H9 (cell line): Measurements from ENCODE around the gene GRHPR. TPM values are rescaled to one million over a fixed set of nuclear protein-coding genes. Genes with fewer than 3 reads are reported as not detected.

ENCODE experiments used
- DNase-seq: peaks from one replicate; pipeline ENCODE4 v3.0.0-alpha.2; 2017
- H2AFZ ChIP-seq: one replicate; pipeline ENCODE4 v1.6.1; 2013; ENCODE audit warnings: mild to moderate bottlenecking, low read length, control low read depth, moderate library complexity
- H2AK5ac ChIP-seq: 2 replicates; pipeline ENCODE4 v1.6.1; 2013; ENCODE audit warnings: low read length, control low read depth, mixed read lengths; ENCODE audit not compliant: insufficient read length
- H2BK120ac ChIP-seq: one replicate; pipeline ENCODE4 v1.6.1; 2013; ENCODE audit warnings: low read depth, mild to moderate bottlenecking, low read length, control low read depth, inconsistent platforms; ENCODE audit not compliant: poor library complexity, severe bottlenecking
- H2BK12ac ChIP-seq: 2 replicates; pipeline ENCODE4 v1.6.1; 2013; ENCODE audit warnings: low read length, control low read depth, mixed read lengths, low read depth; ENCODE audit not compliant: insufficient read length
- H2BK15ac ChIP-seq: 2 replicates; pipeline ENCODE4 v1.6.1; 2013; ENCODE audit warnings: low read depth, low read length, control low read depth
- H2BK20ac ChIP-seq: one replicate; pipeline ENCODE4 v1.6.1; 2013; ENCODE audit warnings: low read depth, mild to moderate bottlenecking, low read length, control low read depth, inconsistent platforms; ENCODE audit not compliant: poor library complexity, severe bottlenecking
- H2BK5ac ChIP-seq: 2 replicates; pipeline ENCODE4 v1.6.1; 2013; ENCODE audit warnings: low read length, control low read depth, mixed read lengths; ENCODE audit not compliant: insufficient read length
- H3K14ac ChIP-seq: 2 replicates; pipeline ENCODE4 v1.6.1; 2013; ENCODE audit warnings: low read length, control low read depth; ENCODE audit not compliant: insufficient read depth
- H3K18ac ChIP-seq: 2 replicates; pipeline ENCODE4 v1.6.1; 2013; ENCODE audit warnings: low read depth, mild to moderate bottlenecking, mixed read lengths, low read length, control low read depth; ENCODE audit not compliant: insufficient read length
- H3K23ac ChIP-seq: 2 replicates; pipeline ENCODE4 v1.6.1; 2013; ENCODE audit warnings: low read length, control low read depth, mixed read lengths, low read depth; ENCODE audit not compliant: insufficient read length
- H3K23me2 ChIP-seq: 2 replicates; pipeline ENCODE4 v1.6.1; 2013; ENCODE audit warnings: low read depth, mild to moderate bottlenecking, mixed read lengths, low read length, control low read depth; ENCODE audit not compliant: insufficient read length, poor library complexity, severe bottlenecking
- H3K27ac ChIP-seq: 2 replicates; pipeline ENCODE4 v1.5.1; 2013; ENCODE audit warnings: low read length, control low read depth, mixed read lengths, low read depth; ENCODE audit not compliant: insufficient read length
- H3K27me3 ChIP-seq: 2 replicates; pipeline ENCODE4 v1.6.1; 2013; ENCODE audit warnings: low read length, control low read depth, inconsistent platforms; ENCODE audit not compliant: insufficient read depth
- H3K4ac ChIP-seq: 2 replicates; pipeline ENCODE4 v1.6.1; 2013; ENCODE audit warnings: low read depth, mild to moderate bottlenecking, control low read depth, inconsistent platforms, low read length, moderate library complexity
- H3K4me1 ChIP-seq: 2 replicates; pipeline ENCODE4 v1.6.1; 2013; ENCODE audit warnings: low read length, control low read depth, inconsistent platforms; ENCODE audit not compliant: insufficient read depth
- H3K4me2 ChIP-seq: 2 replicates; pipeline ENCODE4 v1.6.1; 2013; ENCODE audit warnings: low read length, control low read depth, mixed read lengths; ENCODE audit not compliant: insufficient read length, insufficient read depth
- H3K56ac ChIP-seq: 2 replicates; pipeline ENCODE4 v1.6.1; 2013; ENCODE audit warnings: low read depth, mild to moderate bottlenecking, mixed read lengths, low read length, control low read depth; ENCODE audit not compliant: insufficient read length
- H3K79me1 ChIP-seq: 2 replicates; pipeline ENCODE4 v1.6.1; 2013; ENCODE audit warnings: low read depth, mild to moderate bottlenecking, moderate library complexity, low read length, control low read depth, inconsistent platforms; ENCODE audit not compliant: insufficient read depth, poor library complexity, severe bottlenecking
- H3K79me2 ChIP-seq: 2 replicates; pipeline ENCODE4 v1.6.1; 2013; ENCODE audit warnings: low read length, control low read depth, inconsistent platforms; ENCODE audit not compliant: insufficient read depth
- H3K9ac ChIP-seq: 2 replicates; pipeline ENCODE4 v1.6.1; 2013; ENCODE audit warnings: low read length, control low read depth, mixed read lengths; ENCODE audit not compliant: insufficient read length; ENCODE audit errors: extremely low read depth
- H3K9me3 ChIP-seq: one replicate; pipeline ENCODE4 v1.6.1; 2013; ENCODE audit warnings: low read depth, low read length, inconsistent platforms; ENCODE audit not compliant: control insufficient read depth
- H3T11ph ChIP-seq: one replicate; pipeline ENCODE4 v1.6.1; 2013; ENCODE audit warnings: mild to moderate bottlenecking, low read length, control low read depth, inconsistent platforms
- H4K20me1 ChIP-seq: one replicate; pipeline ENCODE4 v1.6.1; 2013; ENCODE audit not compliant: control insufficient read depth, insufficient read length, insufficient read depth
- H4K5ac ChIP-seq: 2 replicates; pipeline ENCODE4 v1.6.1; 2013; ENCODE audit warnings: low read depth, mild to moderate bottlenecking, mixed read lengths, low read length, control low read depth; ENCODE audit not compliant: insufficient read length
- H4K8ac ChIP-seq: replicated peaks from 2 replicates; pipeline ENCODE4 v1.6.1; 2013; ENCODE audit warnings: low read length, control low read depth, mixed read lengths, low read depth; ENCODE audit not compliant: insufficient read length
- H4K91ac ChIP-seq: 2 replicates; pipeline ENCODE4 v1.6.1; 2013; ENCODE audit warnings: low read depth, mild to moderate bottlenecking, moderate library complexity, mixed read lengths, low read length, control low read depth; ENCODE audit not compliant: insufficient read length
- H3K27ac Mint-ChIP-seq, 3 experiments: 2 replicates in 2 of 3; 3 replicates in 1 of 3; pipeline ENCODE4 v1.8.0; 2020 to 2021; ENCODE audit warnings: mixed read lengths in 3 of 3, mild to moderate bottlenecking in 1 of 3, moderate library complexity in 1 of 3
- H3K27me3 Mint-ChIP-seq: 2 replicates; pipeline ENCODE4 v1.8.0; 2021; ENCODE audit warnings: low read depth, mild to moderate bottlenecking, moderate library complexity, mixed read lengths
- H3K36me3 Mint-ChIP-seq, 3 experiments: 2 replicates in 2 of 3; 3 replicates in 1 of 3; pipeline ENCODE4 v1.8.0; 2020 to 2021; ENCODE audit warnings: low read depth in 3 of 3, mixed read lengths in 3 of 3; ENCODE audit not compliant: insufficient read depth in 1 of 3
- H3K4me1 Mint-ChIP-seq, 2 experiments: 2 replicates each; pipeline ENCODE4 v1.8.0; 2020; ENCODE audit warnings: mixed read lengths in 2 of 2
- H3K4me3 Mint-ChIP-seq, 2 experiments: 2 replicates in 1 of 2; 3 replicates in 1 of 2; pipeline ENCODE4 v1.8.0; 2020 to 2021; ENCODE audit warnings: mild to moderate bottlenecking in 2 of 2, mixed read lengths in 2 of 2, moderate library complexity in 1 of 2
- H3K9me3 Mint-ChIP-seq, 2 experiments: 2 replicates in 1 of 2; 3 replicates in 1 of 2; pipeline ENCODE4 v1.8.0; 2020; ENCODE audit warnings: mild to moderate bottlenecking in 2 of 2, mixed read lengths in 2 of 2, moderate library complexity in 1 of 2
- CTCF ChIP-seq: fragments of 200-600 bp; sonication (generic); conservative IDR thresholded peaks from 3 replicates; pipeline ENCODE4 v1.8.0; 2021; ENCODE audit warnings: antibody characterized with exemption, mild to moderate bottlenecking
- WGBS: extraction: QIAGEN DNeasy Blood & Tissue Kit; methylation state at CpG from one replicate; pipeline ENCODE4 v1.1.7; 2013; ENCODE audit warnings: missing lambda C conversion rate, low lambda C conversion rate, mixed read lengths; ENCODE audit not compliant: insufficient read length; ENCODE audit errors: extremely low coverage; 5-methylcytosine and 5-hydroxymethylcytosine counted together
- total RNA-seq: library from RNA; stranded (reverse); gene quantifications from 2 replicates; pipeline ENCODE4 v1.2.1, GENCODE V29; 2021

GRHPR gene
- total RNA-seq, 1 experiment from 2014 or later, result 97.9 TPM

- no peak overlapping the region for H4K5ac ChIP-seq
- no peak overlapping the region for H3K23ac ChIP-seq
- H3T11ph ChIP-seq, result no peak overlapping the region
- no peaks in the 10 kb centered on the region for H3K27me3 ChIP-seq
- no CpG with 5 or more reads among the region's 9 CpGs for WGBS
- Mint-ChIP-seq H3K4me3 (no peak overlapping the region), H3K27me3 (no peaks in the 10 kb centered on the region; the same call in 1 of the 2 replicates), H3K4me1 (peaks cover 0 to 3% of the 10 kb centered on the region in 2 experiments; a peak in 1 of 4 replicates), H3K27ac (no peak overlapping the region), H3K9me3 (no peaks in the 10 kb centered on the region), H3K36me3 (no peaks in the 10 kb centered on the region)
- TF ChIP-seq CTCF, result no peak
- no peaks in the 10 kb centered on the region for H3K79me2 ChIP-seq
- H2AK5ac ChIP-seq, result no peak overlapping the region
- no peaks in the 10 kb centered on the region for H3K4me1 ChIP-seq
- no peak overlapping the region for H3K4me2 ChIP-seq
- no peak overlapping the region for H3K18ac ChIP-seq
- no peak overlapping the region for H2BK120ac ChIP-seq
- no peak overlapping the region for H2AFZ ChIP-seq
- H3K23me2 ChIP-seq, result no peaks in the 10 kb centered on the region
- no peak overlapping the region for H2BK15ac ChIP-seq
- no peak for DNase-seq
- H3K9me3 ChIP-seq, result no peaks in the 10 kb centered on the region
- no peaks in the 10 kb centered on the region for H4K20me1 ChIP-seq
- H2BK5ac ChIP-seq, result no peak overlapping the region
- no peak overlapping the region for H2BK12ac ChIP-seq
- no peak overlapping the region for H4K91ac ChIP-seq
- H3K79me1 ChIP-seq, result no peaks in the 10 kb centered on the region
- no peak overlapping the region for H3K56ac ChIP-seq
- H3K4ac ChIP-seq, result no peak overlapping the region
- H3K9ac ChIP-seq, result no peak overlapping the region
- H3K14ac ChIP-seq, result no peak overlapping the region
- H3K27ac ChIP-seq, result no peak overlapping the region
- no peak overlapping the region for H4K8ac ChIP-seq
- H2BK20ac ChIP-seq, result no peak overlapping the region
Observed at GRCh38 chr9:37404590-37404989, 17.9 kb upstream of the GRHPR start.
